Naive thymus-derived CD4-positive, alpha-beta T cell (primary cell): ENCODE measurements around the gene TLE5. TPM values are rescaled to one million over a fixed set of nuclear protein-coding genes. Genes with fewer than 3 reads are reported as not detected.
A peak's percentile ranks its signal among the peaks of the same experiment; 100 is the strongest.

Experiments used
- ATAC-seq: fragments of 150-1000 bp; cut with Tn5 transposase; 2 replicates; pipeline ENCODE4 v1.10.0; 2021; ENCODE audit warnings: mild to moderate bottlenecking, moderate library complexity
- CTCF ChIA-PET: fragments of 350-600 bp; sonication (Branson Sonifier 250); formaldehyde crosslinking; loops from one replicate; lab custom pipeline; 2021; ENCODE audit warnings: antibody characterized with exemption; lab: Charles Lee
- POLR2A ChIA-PET: fragments of 350-600 bp; sonication (Branson Sonifier 250); formaldehyde crosslinking; loops from one replicate; lab custom pipeline; 2021; ENCODE audit warnings: antibody characterized with exemption, inconsistent platforms; lab: Charles Lee
- DNase-seq, 9 donors: peaks; one replicate each; pipeline versions ENCODE4 v3.0.0 to v3.0.0-alpha.2; 2020 to 2022; ENCODE audit warnings: mixed read lengths in 1 of 9
- H3K27ac ChIP-seq: one replicate; pipeline ENCODE4 v1.7.0; 2013; ENCODE audit warnings: mild to moderate bottlenecking, low read depth, low read length, moderate library complexity
- H3K27me3 ChIP-seq, 2 donors: one replicate each; pipeline ENCODE4 v1.7.0; 2013; ENCODE audit warnings: low read length in 2 of 2, mild to moderate bottlenecking in 2 of 2, moderate library complexity in 2 of 2; ENCODE audit not compliant: control insufficient read depth in 2 of 2, insufficient read depth in 2 of 2
- H3K36me3 ChIP-seq, 3 experiments: 1 replicate in 2 of 3; 2 replicates in 1 of 3; pipeline ENCODE4 v1.7.0; 2013; ENCODE audit warnings: low read length in 3 of 3, mild to moderate bottlenecking in 3 of 3, moderate library complexity in 1 of 3; ENCODE audit not compliant: insufficient read depth in 3 of 3, control insufficient read depth in 2 of 3
- H3K4me1 ChIP-seq, 2 donors: one replicate each; pipeline ENCODE4 v1.7.0; 2013; ENCODE audit warnings: low read length in 2 of 2, mild to moderate bottlenecking in 2 of 2, moderate library complexity in 1 of 2; ENCODE audit not compliant: control insufficient read depth in 2 of 2, insufficient read depth in 2 of 2
- H3K4me3 ChIP-seq: 2 replicates; pipeline ENCODE4 v1.7.0; 2013; ENCODE audit warnings: mild to moderate bottlenecking, low read length
- H3K9me3 ChIP-seq, 3 experiments: 1 replicate in 2 of 3; 2 replicates in 1 of 3; pipeline ENCODE4 v1.7.0; 2013; ENCODE audit warnings: low read length in 3 of 3; ENCODE audit not compliant: control insufficient read depth in 2 of 3
- H3K27ac Mint-ChIP-seq, 9 donors: one replicate each; pipeline ENCODE4 v1.8.0; 2020 to 2022; ENCODE audit warnings: mixed read lengths in 9 of 9, mild to moderate bottlenecking in 8 of 9, moderate library complexity in 5 of 9, inconsistent platforms in 2 of 9
- H3K27me3 Mint-ChIP-seq, 5 donors: one replicate each; pipeline ENCODE4 v1.8.0; 2021 to 2022; ENCODE audit warnings: mixed read lengths in 5 of 5, mild to moderate bottlenecking in 1 of 5
- H3K36me3 Mint-ChIP-seq, 5 donors: one replicate each; pipeline ENCODE4 v1.8.0; 2020 to 2022; ENCODE audit warnings: mixed read lengths in 5 of 5, mild to moderate bottlenecking in 3 of 5, inconsistent platforms in 1 of 5
- H3K4me1 Mint-ChIP-seq, 7 donors: one replicate each; pipeline ENCODE4 v1.8.0; 2020 to 2022; ENCODE audit warnings: mixed read lengths in 7 of 7, mild to moderate bottlenecking in 3 of 7, inconsistent platforms in 1 of 7
- H3K4me3 Mint-ChIP-seq, 10 donors: one replicate each; pipeline ENCODE4 v1.8.0; 2020 to 2022; ENCODE audit warnings: mild to moderate bottlenecking in 10 of 10, mixed read lengths in 10 of 10, moderate library complexity in 6 of 10, inconsistent platforms in 2 of 10
- H3K9me3 Mint-ChIP-seq, 11 donors: one replicate each; pipeline ENCODE4 v1.8.0; 2020 to 2022; ENCODE audit warnings: mixed read lengths in 11 of 11, mild to moderate bottlenecking in 4 of 11, inconsistent platforms in 1 of 11, moderate library complexity in 1 of 11
- intact Hi-C, 2 donors: fragments of 100-400 bp; cut with micrococcal nuclease; formaldehyde crosslinking; loops; one replicate each; pipeline ENCODE4 v1.15.1; 2023
- polyA plus RNA-seq, 2 donors: library from polyadenylated mRNA; unstranded; fragments of 300-500 nt; fragmentation: Illumina TruSeq; gene quantifications; one replicate each; pipeline ENCODE4 v1.2.3, GENCODE V29; 2021
- total RNA-seq, 6 experiments: library from RNA in 5 of 6; stranded (reverse) in 5 of 6; gene quantifications; 1 replicate in 5 of 6; 2 replicates in 1 of 6; pipeline ENCODE4 v1.2.3 and lab custom pipeline; 2021 to 2026

TLE5 gene, protein sequence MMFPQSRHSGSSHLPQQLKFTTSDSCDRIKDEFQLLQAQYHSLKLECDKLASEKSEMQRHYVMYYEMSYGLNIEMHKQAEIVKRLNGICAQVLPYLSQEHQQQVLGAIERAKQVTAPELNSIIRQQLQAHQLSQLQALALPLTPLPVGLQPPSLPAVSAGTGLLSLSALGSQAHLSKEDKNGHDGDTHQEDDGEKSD
- 1,000 to 10,000 TPM in 2 of 5 experiments, 100 to 1,000 TPM in 3; 658 to 1,102 (median 755) TPM for total RNA-seq
- polyA plus RNA-seq, result 100 to 1,000 TPM; 643 to 982 TPM
- total RNA-seq (lab: John Stamatoyannopoulos, UW), result 369 reads per million, percentile 97 among the genes with 10 or more reads in this experiment

DNA sequence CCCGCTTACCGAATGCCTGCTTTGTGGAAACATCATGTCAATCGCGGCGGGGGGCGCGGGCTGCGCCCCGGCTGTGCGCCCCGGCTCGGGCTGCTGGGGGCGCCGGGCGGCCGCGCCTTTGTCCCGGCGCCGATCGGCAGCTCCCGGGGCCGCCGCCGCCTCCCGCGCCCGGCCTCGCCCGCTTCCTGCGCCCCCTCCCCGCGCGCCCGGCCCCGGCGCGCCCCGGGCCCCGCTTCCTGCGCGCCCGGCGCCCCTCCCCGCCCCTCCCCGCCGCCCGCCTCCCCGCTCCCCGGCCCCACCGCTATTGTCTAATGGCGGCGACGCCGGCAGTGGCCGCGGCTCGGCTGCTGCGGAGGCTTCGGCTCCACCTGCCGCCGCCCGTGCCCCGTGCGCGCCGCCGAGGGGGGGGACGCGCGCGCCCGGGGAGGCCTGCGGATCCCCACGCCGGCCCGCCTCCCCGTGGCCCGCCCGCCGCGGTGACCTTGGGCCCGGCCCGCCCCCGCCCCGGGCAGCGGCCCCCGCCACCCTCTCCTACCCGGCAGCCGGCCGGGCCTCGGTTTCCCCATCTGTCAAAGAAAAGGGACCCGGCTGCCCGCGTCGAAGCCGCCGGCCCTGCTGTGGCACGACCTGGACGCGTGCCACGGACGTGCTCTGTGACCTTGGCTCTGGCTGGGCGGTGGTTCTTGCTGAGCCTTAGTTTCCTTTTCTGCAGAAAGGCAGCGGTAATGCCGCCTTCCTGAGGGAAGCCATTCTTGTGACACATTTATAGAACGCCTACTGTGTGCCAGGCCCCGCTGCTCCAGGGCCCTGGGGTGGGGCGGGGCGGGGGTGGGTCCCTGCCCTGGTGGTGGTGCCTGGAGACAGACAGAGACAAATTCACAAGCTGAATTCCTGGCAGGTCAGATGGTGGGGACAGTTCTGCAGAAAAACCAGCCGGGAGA is at the start of gene TLE5:
TLE5 (minus strand) TSS at position 331 of the 941 bp plus-strand sequence; CDS start at position 36, 295 bp downstream.
- peak within 1 kb of the TSS; percentile 90 for H3K27ac ChIP-seq
- H3K9me3 Mint-ChIP-seq, result no peaks in the 10 kb centered on the region
- peaks cover 0 to under 1% (median 0%) of the 10 kb centered on the region in 5 donors for H3K27me3 Mint-ChIP-seq
- intact Hi-C loops, result loop anchor here in 1 of 2 donors (1.0 to 2.0 kb wide), 3 partner anchors 13 to 162 kb away; partner anchors contain the start of genes GNA11 and ZNF57
- peak within 1 kb of the TSS; percentile 99 for H3K4me3 ChIP-seq
- H3K36me3 ChIP-seq, result peaks cover 10 to 36% (median 15%) of the 10 kb centered on the region in 3 experiments
- peak within 1 kb of the TSS; percentile 90 to 98 (median 95) for H3K27ac Mint-ChIP-seq
- ATAC-seq (peak; percentile 78), DNase-seq (peak; percentile 69 to 79 (median 76))
- H3K27me3 ChIP-seq, result no peaks in the 10 kb centered on the region
- POLR2A ChIA-PET, result interaction anchor here (0.6 to 14.9 kb wide), 10 partner anchors 10 to 112 kb away, joined by 3 to 359 read pairs (median 7); no protein-coding TSS in a partner anchor
- peaks cover 24 to 43% of the 10 kb centered on the region in 2 donors for H3K4me1 ChIP-seq
- CTCF ChIA-PET, result interaction anchor here (1.3 to 3.3 kb wide), 2 partner anchors 26 to 111 kb away, joined by 4 to 18 read pairs; no protein-coding TSS in a partner anchor
- H3K36me3 Mint-ChIP-seq, result peaks cover 0 to 23% (median 16%) of the 10 kb centered on the region in 5 donors
- H3K4me1 Mint-ChIP-seq, result peaks cover 13 to 45% (median 29%) of the 10 kb centered on the region in 7 donors
- H3K9me3 ChIP-seq, result no peaks in the 10 kb centered on the region
- H3K4me3 Mint-ChIP-seq, result peak within 1 kb of the TSS; percentile 88 to 99 (median 94)

DNA sequence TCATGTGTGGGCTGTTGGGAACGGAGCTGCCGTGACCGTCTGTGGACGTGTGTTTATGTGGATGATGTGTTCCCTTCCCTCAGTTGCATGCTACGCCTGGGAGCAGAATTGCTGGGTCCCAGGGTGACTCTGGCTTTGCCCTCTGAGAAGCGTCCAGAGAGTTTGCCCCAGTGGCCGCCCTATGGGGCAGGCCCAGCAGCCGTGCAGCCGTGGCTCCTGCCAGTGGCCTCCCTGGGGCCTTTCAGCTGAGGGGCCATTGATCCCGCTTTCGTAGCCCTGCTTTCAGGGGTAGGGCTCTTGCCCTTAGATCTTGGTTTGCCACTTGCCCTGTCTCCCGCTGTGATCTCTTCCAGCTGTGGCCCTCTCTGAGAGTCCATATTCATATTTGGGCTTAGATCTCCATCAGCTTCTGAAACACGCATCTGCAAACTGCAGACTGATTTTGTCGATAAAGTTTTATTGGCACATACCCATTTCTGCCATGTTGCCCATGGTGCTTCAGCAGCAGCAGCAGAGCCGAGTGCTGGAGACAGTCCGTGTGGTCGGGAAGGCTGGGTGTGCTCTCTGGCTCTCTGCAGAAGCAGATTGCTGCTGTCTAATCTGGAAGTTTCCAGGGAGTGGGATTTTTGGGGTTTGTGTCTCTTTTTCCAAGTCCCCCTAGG is 49.4 kb upstream of the TLE5 start:
- no peak overlapping the region for H3K4me3 ChIP-seq
- Mint-ChIP-seq H3K27ac (no peak overlapping the region), H3K36me3 (peaks cover 0 to 3% (median 0%) of the 10 kb centered on the region in 5 donors), H3K4me3 (no peak overlapping the region), H3K27me3 (no peaks in the 10 kb centered on the region), H3K9me3 (no peaks in the 10 kb centered on the region), H3K4me1 (peaks cover 2 to 11% (median 6%) of the 10 kb centered on the region in 7 donors)
- H3K27me3 ChIP-seq, result no peaks in the 10 kb centered on the region
- no peak for ATAC-seq
- no peak for DNase-seq
- ChIA-PET CTCF (interaction anchor here (1.4 kb wide), 1 partner anchor 187 kb away, joined by 3 read pairs; no protein-coding TSS in a partner anchor), POLR2A (no interaction called here)
- no peaks in the 10 kb centered on the region for H3K9me3 ChIP-seq
- intact Hi-C loops, result no loop called here
- peaks cover 0 to 3% (median 0%) of the 10 kb centered on the region in 3 experiments for H3K36me3 ChIP-seq
- H3K4me1 ChIP-seq, result peaks cover 0 to 4% of the 10 kb centered on the region in 2 donors
- H3K27ac ChIP-seq, result no peak overlapping the region

DNA sequence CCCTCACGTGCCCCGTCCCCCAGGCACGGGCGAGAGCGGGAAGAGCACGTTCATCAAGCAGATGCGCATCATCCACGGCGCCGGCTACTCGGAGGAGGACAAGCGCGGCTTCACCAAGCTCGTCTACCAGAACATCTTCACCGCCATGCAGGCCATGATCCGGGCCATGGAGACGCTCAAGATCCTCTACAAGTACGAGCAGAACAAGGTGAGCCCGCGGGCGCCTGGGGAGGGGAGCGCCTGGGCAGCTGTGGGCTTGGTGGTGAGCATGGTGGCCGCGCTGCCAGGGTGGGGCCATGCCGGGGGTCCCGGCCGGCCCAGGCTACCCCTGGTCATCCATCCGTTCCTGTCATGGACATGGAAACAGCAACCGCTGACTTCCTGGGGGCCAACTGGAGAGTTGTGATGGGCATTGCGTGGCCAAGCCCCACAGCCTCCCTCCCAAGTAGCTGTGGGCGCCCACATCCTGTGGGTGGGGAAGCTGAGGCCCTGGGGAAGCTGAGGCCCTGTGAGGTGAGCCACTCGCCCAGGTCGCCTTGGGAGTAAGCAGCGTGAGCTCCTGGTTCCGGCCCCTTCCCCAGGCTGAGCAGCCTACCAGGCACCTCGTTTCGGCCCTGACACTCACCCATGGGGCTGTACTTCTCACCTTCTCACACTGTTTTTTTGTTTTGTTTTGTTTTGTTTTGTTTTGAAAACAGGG is 48.0 kb upstream of the TLE5 start:
- POLR2A ChIA-PET, result no interaction called here
- no peak overlapping the region for H3K4me3 Mint-ChIP-seq

DNA sequence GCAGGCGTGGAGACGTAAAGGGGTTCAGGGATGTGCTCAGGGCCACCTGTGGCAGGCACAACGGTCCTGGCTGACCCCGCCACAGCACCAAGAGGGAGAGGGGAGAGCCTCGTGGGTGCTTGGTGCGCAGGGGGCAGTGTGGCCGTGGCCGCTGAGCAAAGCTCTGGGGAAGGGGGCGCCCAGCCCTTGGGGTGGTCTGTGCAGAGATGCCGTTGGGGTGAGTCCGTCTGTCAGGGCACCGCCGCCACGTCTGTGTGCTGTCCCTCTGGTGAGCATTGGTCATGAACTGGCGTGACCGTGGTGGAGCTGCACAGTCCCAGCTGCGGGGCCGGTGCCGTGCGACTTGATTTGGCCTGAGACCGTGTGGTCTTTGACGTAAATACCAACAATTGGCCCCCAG is 47.2 kb upstream of the TLE5 start:
- intact Hi-C loops, result no loop called here

More for the DNA sequence above, 48.0 kb upstream of the TLE5 start:
- Histone ChIP-seq H3K4me3 (no peak overlapping the region), H3K9me3 (no peaks in the 10 kb centered on the region), H3K27me3 (no peaks in the 10 kb centered on the region), H3K36me3 (peaks cover 0 to 3% (median 0%) of the 10 kb centered on the region in 3 experiments), H3K4me1 (peaks cover 0 to 4% of the 10 kb centered on the region in 2 donors), H3K27ac (no peak overlapping the region)
- Mint-ChIP-seq H3K4me1 (peaks cover 2 to 11% (median 6%) of the 10 kb centered on the region in 7 donors), H3K27ac (no peak overlapping the region), H3K27me3 (no peaks in the 10 kb centered on the region), H3K36me3 (peaks cover 0 to 3% (median 0%) of the 10 kb centered on the region in 5 donors), H3K9me3 (no peaks in the 10 kb centered on the region)
- DNase-seq (no peak), ATAC-seq (no peak)
- CTCF ChIA-PET, result interaction anchor here (0.6 to 1.7 kb wide), 6 partner anchors 15 to 186 kb away, joined by 3 to 5 read pairs (median 3); no protein-coding TSS in a partner anchor
- intact Hi-C loops, result no loop called here

DNA sequence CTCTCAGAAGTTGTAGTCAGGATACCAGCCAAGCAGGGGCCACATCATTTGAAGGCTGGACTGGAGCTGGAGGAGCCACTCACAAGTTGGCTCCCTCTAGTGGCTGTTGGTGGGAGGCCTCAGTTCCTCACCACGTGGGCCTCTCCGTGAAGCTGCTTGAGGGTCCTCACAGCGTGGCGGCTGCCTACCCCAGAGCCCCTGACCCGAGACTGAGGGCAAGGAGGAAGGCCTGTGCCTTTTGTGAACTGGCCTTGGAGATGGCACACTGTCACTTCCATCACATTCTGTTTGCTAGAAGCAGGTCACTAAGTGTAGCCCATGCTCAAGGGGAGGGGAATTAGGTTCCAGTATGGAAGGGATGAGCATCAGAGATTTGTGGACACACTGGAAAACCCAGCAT is 46.5 kb upstream of the TLE5 start:
- ATAC-seq (peak; percentile 76), DNase-seq (peak in 8 of 9 donors; percentile 51 to 72 (median 65))
- Histone ChIP-seq H3K36me3 (peaks cover 0 to 3% (median 0%) of the 10 kb centered on the region in 3 experiments), H3K4me1 (peaks cover 8% of the 10 kb centered on the region in 2 donors), H3K9me3 (no peaks in the 10 kb centered on the region), H3K27me3 (no peaks in the 10 kb centered on the region), H3K4me3 (no peak overlapping the region), H3K27ac (no peak overlapping the region)
- intact Hi-C loops, result loop anchor here (1.0 kb wide), 3 partner anchors 32 to 157 kb away; no protein-coding TSS in a partner anchor
- H3K4me1 Mint-ChIP-seq, result peaks cover 4 to 15% (median 11%) of the 10 kb centered on the region in 7 donors
- H3K4me3 Mint-ChIP-seq, result peak overlapping the region in 1 of 10 donors; percentile 46
- H3K27me3 Mint-ChIP-seq, result peaks cover 0 to 2% (median 0%) of the 10 kb centered on the region in 5 donors
- POLR2A ChIA-PET, result interaction anchor here (0.9 to 1.2 kb wide), 2 partner anchors 150 to 158 kb away, joined by 3 read pairs; no protein-coding TSS in a partner anchor
- no peaks in the 10 kb centered on the region for H3K9me3 Mint-ChIP-seq
- CTCF ChIA-PET, result interaction anchor here (0.8 to 3.7 kb wide), 15 partner anchors 10 to 157 kb away, joined by 3 to 25 read pairs (median 5); no protein-coding TSS in a partner anchor
- H3K36me3 Mint-ChIP-seq, result peaks cover 0 to 3% (median 0%) of the 10 kb centered on the region in 5 donors
- H3K27ac Mint-ChIP-seq, result peak overlapping the region in 5 of 9 donors; percentile 43 to 70 (median 57)

More for the DNA sequence above, 47.2 kb upstream of the TLE5 start:
- peaks cover 0 to 3% (median 0%) of the 10 kb centered on the region in 3 experiments for H3K36me3 ChIP-seq
- H3K27me3 Mint-ChIP-seq, result no peaks in the 10 kb centered on the region
- H3K4me1 ChIP-seq, result peaks cover under 1 to 4% of the 10 kb centered on the region in 2 donors
- no peak for DNase-seq
- peak overlapping the region in 1 of 9 donors; percentile 64 for H3K27ac Mint-ChIP-seq
- H3K36me3 Mint-ChIP-seq, result peaks cover 0 to 3% (median 0%) of the 10 kb centered on the region in 5 donors
- ATAC-seq, result no peak
- ChIA-PET POLR2A (no interaction called here), CTCF (interaction anchor here (0.6 to 1.8 kb wide), 6 partner anchors 14 to 157 kb away, joined by 3 to 9 read pairs (median 5); no protein-coding TSS in a partner anchor)
- peaks cover 2 to 11% (median 6%) of the 10 kb centered on the region in 7 donors for H3K4me1 Mint-ChIP-seq
- H3K27ac ChIP-seq, result no peak overlapping the region
- no peak overlapping the region for H3K4me3 ChIP-seq
- no peaks in the 10 kb centered on the region for H3K9me3 Mint-ChIP-seq
- H3K27me3 ChIP-seq, result no peaks in the 10 kb centered on the region
- no peaks in the 10 kb centered on the region for H3K9me3 ChIP-seq
- H3K4me3 Mint-ChIP-seq, result no peak overlapping the region
